Spleen (tissue), 7 donors: ENCODE data around the gene PDE4B.

Experiments
- CTCF ChIP-seq, 11 experiments: fragments of 200-600 bp in 7 of 11; fragments of 450-650 bp in 4 of 11; sonication (generic) in 4 of 11; IDR thresholded peaks in 8 of 11; conservative IDR thresholded peaks in 3 of 11; 1 replicate in 7 of 11; 2 replicates in 4 of 11; pipeline versions ENCODE4 v1.4.0 to v1.8.0; 2016 to 2021; ENCODE audit warnings: antibody characterized with exemption in 11 of 11, inconsistent platforms in 4 of 11, mild to moderate bottlenecking in 1 of 11
- POLR2A ChIP-seq, 3 donors: fragments of 450-650 bp; IDR thresholded peaks; one replicate each; pipeline ENCODE4 v1.5.1; 2017; ENCODE audit warnings: antibody characterized with exemption in 3 of 3, mild to moderate bottlenecking in 1 of 3
- donor health status: DM: no; HTN: no; CAD: no; lungs with moderate emphysema.
- donor health status: DM: no; HTN: no; CAD: no.
- donor health status: DM: no; HTN: no; CAD: no.

- TF ChIP-seq CTCF (IDR thresholded peaks at IDR 0.05 in 8 of 11, conservative IDR thresholded peaks at IDR 0.05 in 3 of 11): no peak
- no peak for TF ChIP-seq POLR2A (IDR thresholded peaks at IDR 0.05)
Observed at GRCh38 chr1:65845535-65846060, 52.9 kb downstream of the PDE4B start.
